ENCODE data around the gene MMP20.

MMP20 gene

DNA sequence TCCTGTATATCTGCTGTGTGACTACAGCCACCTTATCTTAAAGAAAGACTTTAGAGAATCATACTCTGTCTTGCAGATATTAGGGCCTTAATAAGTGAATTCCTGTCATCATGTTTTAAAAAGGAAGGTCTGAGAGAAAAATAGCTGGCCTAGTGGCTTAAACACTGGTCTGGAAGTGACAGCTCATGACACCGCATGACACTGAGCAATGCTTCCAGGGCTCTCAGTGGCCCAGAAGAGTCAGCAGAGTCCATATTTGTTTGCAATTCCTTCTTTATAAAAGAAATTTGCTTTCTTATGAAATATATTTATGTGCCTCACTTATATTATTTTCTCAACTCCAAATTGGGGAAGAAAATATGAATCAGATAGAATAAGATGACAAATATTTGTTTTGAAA is 33.0 kb downstream of the MMP20 start:
- no peak for DNase-seq (ENCODE audit: low read depth in 2 of 2)

DNA sequence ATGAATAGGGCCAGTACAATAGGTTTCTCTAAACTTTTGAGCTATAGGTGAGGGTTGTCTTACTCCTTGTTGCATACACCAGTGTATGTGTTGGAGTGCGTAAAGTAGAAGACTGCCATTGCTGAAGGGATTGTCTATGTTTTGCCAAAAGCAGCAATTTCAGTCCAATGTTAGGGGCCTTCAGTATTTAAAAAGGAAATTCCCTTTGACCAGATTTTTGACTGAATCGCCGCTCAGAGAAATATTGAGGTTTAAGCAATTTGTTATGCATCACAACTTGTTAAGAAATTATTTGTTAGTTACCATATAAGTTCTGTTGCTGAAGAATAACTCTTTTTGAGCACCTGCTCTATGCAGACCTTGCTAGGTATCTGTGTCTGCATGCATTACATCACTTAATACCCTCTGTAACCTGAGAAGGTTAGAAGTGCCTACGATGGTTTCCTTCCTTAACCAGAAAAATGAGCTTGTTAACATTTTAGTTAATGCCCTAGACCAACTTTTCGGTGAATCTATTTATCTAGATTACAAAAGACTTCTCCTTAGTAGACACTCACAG is 33.9 kb downstream of the MMP20 start:
- no peak for DNase-seq (ENCODE audit: low read depth in 2 of 2)

DNA sequence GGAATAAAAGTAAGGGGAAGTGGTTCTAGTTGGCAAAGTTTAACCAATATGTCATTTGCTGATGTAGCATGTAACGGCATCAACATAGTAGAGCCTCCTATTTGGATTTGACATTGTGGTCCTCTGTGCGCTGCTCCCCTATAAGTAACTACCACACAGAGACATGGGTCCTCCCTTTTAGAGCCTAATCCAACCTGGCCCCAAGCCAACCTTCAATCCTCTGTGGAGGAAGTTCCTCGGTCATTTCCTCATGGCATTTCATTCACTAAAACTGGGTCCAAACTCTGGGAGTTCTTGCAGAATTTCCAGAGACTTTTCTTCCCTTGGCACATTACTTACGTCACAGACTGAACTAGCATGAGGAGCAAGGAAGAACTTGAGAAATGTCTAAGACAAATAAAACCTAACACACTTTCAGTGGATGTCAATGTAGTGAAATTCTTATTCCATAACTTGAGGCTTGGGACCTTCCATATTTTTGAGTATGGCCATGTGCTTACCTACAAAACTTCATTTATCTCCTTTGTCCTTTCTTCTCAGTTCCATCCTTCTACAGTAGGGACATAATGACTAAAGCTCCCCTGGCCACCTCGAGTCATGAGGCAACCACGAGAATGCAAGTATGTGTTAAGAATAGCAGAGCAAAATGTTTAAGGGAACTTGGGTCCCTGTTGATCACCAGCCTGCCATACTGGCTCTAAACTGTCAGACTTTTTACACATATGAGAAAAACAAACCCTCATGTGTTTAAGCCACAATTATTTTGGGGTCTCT is 34.7 kb downstream of the MMP20 start:
- no peak for DNase-seq (ENCODE audit: low read depth in 2 of 2)

DNA sequence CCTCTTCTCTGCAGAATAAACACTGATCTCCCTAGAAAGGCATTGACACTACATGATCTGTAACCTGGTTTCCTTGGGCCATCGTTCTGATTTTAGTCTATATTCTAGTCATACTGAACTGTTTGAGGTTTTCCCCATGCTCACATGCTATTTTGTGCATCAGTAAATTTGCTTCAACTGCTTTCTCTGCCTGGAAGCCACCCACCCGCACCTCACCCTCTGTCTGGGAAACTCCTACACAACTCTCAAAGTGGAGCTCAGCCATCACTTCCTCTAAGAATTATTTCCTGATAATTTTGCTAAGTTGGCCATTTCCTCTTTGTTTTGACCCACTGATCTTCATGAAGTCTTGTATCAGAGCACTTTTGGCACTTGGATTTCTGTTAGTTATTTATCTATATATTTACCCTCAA is 36.1 kb downstream of the MMP20 start:
- peak in 1 of 2 donors; percentile 34 for DNase-seq (ENCODE audit: low read depth in 2 of 2)

DNA sequence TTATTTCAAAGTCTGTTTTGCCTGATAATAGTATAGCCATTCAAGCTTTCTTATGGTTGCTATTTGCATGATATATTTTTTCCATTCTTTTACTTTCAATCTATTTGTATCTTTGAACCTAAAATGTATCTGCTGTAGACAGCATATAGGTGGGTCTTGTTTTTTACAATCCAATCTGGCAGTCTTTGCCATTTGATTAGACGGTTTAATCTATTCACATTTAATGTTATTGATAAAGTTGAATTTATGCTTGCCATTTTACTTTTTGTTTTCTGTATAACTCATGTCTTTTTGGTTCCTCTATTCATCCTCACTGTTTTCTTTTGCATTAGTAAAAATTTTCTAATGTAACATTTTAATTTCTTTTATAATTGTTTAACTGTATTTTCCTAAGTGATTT is 37.4 kb downstream of the MMP20 start:
- DNase-seq (ENCODE audit: low read depth in 2 of 2): no peak

DNA sequence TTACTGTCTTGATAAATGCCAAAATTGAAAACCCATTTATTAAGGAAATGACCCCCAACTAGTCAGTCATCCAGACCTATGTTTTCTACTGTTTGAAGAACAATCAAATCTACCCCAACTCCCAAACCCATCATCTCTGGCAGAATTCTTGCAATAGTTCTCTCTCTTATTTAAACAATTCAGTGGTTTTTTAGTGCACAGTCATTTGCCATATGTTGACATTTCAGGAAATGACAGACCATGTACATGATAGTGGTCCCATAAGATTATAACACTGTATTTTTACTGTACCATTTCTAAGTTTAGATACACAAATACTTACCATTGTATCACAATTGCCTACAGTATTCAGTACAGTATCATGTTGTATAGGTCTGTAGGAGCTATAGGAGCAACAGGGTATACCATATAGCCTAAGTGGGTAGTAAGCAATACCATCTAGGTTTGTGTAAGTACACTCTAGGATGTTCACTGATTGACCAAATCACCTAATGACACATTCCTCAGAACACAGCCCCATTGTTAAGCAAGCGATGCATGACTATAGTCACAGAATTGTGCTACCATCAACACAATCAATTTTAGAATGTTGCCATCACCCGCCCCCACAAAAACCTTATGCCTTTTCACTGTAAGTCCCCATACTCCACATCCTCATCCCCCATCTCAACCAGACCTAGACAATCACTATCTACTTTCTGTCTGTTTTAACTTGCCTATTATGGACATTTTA is 41.8 kb downstream of the MMP20 start:
- no peak for DNase-seq (ENCODE audit: low read depth in 2 of 2)

DNA sequence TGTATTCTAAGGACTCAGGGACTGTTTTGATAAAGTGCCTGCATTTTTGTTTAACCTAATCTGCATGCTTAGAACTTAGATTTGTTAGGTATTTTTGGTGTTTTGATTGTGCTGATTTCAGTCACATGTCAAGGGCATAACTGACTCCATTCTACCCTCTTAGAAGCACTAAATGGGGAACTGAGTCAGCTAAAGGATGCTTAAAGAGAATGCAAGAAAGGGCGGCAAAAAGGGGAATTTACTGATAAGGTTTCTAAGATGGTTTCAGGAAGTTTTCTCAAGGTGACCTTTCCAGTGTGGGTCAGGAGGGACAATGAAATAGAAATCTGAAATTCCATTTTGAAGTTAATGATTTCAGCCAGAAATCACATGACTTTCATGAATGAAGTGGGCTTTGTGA is 43.0 kb downstream of the MMP20 start:
- no peak for DNase-seq (ENCODE audit: low read depth in 2 of 2)

DNA sequence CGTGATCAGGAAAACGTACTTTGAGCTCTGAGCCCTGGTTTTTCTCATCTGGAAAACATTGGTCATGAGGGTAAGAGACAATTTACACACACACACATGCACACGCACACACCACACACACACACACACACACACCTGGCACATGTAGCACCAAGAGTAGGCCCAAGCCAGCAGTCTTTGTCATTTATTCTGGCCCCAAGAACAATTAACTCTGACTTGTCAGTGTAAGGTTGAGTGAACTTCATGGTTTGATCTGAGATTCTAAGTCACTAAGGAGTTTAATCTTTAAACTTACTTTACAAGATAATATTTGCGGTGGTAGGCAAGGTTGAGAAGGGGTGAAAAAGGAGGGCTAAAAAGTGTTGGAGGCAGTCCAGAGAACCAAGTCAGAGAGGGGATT is 44.1 kb downstream of the MMP20 start:
- DNase-seq (ENCODE audit: low read depth in 2 of 2): no peak

DNA sequence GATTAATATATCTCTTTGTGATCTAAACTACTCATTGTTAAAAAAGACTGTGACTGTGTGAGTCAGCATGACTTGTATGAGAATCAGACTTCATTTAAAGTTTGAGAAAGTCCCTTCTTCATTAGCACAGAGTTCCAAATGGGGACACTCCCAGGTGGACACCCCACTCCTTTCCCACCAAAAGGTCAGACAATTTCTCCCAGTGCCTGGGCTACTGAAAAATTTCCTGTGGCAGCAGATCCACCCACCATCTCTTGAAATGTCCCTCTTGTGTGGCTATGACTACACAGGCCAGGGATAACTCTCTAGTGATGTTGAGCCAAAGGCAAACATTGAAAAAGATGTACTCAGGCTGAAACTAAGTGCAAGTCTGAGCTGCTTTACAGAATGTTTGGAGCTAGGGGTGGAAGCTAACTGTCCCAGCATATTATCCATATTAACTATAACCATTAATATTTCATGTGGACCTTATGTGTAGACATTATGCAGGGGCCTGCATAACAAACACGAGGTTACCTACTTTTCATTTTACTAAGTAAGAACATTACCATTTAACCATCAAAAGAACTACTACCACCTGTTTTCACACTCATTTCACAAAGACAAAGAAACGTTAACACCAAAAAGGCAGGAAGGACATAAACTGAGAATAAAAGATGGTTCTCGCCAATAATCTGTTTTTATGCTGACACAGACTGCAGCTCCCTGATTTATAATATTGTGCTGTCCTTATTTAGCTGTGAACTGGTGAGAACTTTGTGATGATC is 44.8 kb downstream of the MMP20 start:
- no peak for DNase-seq (ENCODE audit: low read depth in 2 of 2)

DNA sequence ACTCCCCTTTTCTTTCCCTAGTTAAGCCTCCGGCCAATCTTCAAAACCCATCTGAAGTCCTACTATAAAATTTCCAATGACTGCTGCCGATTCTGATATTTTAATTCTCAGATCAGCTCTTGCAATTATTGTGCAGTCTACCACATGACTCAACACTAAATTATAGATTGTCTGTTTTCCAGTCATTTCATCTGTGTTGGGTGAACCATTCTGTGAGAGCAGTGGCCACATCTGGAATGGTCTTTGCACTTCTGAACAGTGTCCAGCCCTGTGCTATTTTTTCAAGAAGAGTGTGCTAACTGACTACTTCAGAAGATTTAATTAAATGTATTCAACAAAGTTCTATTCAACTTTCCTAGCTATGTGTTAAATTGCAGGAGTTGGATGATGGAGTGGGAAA is 47.4 kb downstream of the MMP20 start:
- DNase-seq (ENCODE audit: low read depth in 2 of 2): no peak

DNA sequence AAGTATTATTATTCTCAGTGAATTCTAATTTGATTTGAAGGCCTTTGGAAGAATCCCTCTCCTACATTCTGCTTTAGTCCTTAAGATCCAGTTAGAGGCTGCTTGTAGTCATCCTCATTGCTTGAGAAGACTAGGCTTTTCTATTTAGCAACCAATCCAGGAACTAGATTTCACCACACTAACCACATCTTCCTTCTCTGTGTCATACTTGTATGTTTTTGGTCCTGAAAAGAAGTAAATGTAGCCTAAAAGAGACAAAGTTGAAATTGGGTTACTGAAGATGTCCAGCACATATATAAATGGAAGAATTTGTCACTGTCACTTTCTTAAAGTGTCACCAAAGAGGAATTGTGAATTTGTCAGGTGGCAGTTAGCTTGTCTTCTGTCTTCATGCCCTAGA is 48.0 kb downstream of the MMP20 start:
- DNase-seq (ENCODE audit: low read depth in 2 of 2): no peak

DNA sequence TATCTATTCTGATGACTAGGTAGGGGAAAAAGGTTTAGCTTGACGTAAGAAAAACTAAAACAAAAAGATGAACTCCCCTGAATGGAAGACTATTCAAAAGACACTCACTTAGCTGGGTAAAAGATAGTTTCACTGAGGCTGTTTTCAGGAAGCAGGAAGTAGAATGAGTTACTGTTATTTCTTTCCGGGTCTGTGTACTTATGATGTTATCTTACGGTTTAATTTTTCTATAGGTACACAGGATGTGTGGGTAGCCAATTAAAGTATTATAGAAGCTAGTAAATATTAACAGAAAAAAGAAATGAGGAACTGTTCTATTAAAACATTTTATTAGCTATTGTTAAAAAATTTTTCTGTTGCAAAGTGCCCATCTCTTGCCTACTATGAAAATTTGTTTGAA is 48.8 kb downstream of the MMP20 start:
- no peak for DNase-seq (ENCODE audit: low read depth in 2 of 2)

DNA sequence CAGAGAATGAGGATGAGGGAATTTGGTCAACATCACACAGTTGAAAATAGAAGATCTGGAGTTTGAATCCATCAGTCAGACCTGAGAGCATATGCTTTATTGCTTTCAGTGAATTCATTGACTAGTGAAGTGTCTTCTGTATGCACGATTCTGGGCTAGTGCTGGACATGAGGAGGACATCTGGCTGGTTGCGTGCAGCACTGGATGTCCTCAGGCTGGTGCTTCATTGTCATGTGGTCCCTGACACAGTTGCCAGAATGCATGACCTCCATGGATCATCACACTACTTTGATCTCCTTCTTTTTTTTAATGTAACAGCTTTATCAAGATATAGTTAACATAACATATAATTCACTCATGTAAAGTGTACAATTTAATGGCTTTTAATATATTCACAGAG is 50.1 kb downstream of the MMP20 start:
- no peak for DNase-seq (ENCODE audit: low read depth in 2 of 2)

DNA sequence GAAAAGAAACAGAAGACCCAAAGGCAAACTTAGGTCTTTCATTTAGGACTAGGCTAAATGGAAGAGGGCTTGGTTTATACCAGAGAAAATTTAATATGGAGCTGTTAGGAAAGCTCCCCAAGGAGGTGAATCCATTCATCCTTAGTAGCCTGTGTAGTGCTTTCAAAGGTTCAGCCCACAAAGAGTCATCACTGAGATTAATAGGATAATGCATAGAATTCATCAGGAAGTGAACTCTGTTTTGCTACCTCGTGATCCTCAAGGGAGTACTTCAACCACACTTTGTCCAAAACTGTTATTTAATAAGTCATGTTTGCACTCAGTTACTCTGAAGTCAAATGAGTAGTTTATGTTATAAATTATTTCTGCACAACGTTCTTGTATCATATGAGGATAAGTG is 51.3 kb downstream of the MMP20 start:
- DNase-seq (ENCODE audit: low read depth in 2 of 2): no peak

DNA sequence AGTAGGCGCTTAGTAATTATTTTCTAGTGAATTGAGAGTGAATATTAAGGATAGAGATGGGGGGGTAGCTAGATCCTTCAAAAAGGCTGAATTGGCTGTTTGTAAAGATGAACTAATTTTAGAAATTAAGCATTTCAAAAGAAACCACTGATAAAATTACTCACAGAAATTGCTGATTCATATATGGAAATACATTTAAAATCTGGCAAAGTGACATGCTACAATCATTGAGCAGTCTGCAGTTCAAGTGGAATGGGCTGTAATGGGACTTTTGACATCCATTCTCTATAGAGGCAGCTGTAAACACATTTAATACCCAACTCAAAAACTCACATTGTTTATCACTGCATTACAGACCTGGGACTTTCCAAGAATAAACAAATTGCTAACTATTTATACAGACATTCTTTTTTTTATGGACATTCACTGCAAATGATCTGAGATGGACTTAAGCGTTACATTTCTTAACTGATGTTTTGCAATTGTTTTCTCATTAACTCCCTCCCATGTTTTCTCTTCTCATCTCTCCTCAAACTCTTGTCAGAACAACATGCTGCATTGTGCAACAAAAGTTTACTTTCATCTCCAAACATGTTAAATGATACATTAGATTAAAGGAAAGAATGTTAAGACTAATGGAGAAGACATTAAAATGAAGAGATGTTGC is 52.4 kb downstream of the MMP20 start:
- DNase-seq (ENCODE audit: low read depth in 2 of 2): no peak

DNA sequence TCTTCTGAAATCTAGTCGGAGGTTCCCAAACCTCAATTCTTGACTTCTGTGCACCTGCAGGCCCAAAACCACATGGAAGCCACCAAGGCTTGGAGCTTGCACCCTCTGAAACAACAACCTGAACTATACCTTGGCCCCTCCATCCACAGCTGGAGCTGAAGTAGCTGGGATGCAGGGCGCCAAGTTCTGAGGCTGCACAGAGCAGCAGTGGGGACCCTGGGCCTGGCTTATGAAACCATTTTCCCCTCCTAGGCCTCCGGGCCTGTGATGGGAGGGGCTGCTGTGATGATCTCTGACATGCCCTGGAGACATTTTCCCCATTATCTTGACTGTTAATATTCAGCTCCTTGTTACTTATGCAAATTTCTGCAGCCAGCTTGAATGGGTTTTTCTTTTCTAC is 56.3 kb downstream of the MMP20 start:
- DNase-seq (ENCODE audit: low read depth in 2 of 2): no peak

DNA sequence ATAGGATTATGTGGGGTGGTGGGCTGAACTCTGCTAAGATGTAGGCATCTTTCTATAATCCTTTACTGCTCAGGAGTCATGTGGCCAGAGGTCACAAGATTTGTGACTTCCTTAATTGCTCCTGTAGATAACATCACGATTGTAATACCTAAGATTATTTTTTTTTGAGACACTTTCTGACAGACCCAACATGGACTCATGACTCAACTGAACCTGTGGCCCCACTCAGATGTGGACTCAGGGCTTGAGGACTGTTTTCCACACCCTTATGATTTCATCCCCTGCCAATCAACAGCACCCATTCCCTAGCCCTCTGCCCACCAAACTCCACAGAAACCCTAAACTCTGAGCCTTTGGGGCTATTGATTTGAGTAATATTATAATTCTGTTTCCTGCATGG is 59.0 kb downstream of the MMP20 start:
- no peak for DNase-seq (ENCODE audit: low read depth in 2 of 2)

DNA sequence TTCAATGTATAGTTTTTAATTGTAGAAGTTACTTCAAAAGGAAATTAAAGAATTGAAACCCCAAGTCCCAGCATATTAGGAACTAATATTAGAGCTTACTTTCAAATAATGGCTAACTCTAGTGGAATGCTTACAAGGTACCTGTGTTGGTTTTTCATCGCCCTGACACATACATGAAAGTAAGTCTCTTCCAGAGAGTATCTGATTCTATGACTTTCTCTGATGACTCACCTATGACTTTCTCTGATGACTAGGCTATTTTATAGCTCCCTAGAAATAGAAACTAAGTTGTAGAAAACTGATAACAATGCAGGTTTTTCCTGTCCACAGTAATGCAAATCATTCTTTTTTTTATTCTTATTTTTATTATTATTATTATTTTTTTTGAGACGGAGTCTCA is 61.0 kb downstream of the MMP20 start:
- no peak for DNase-seq (ENCODE audit: low read depth in 2 of 2)

DNA sequence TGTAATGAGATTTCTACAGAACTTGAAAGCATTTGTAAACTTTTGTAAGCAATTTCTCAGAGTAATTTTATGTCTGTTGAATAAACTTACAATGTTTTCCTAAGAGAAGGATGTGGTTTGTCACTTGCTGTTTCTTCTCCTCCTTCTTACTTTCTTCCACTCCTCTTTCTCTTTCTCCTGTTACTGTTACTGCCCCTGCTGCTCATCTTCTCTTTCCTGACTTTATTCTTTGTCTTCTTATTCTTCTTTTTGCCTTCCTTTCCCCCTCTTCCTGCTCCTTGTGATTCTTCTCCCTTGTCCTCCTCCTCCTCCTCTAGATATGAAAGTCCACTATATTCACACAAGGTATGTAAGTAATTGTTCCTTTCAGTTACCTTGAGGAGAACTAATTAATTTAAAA is 63.5 kb downstream of the MMP20 start:
- DNase-seq (ENCODE audit: low read depth in 2 of 2): no peak

DNA sequence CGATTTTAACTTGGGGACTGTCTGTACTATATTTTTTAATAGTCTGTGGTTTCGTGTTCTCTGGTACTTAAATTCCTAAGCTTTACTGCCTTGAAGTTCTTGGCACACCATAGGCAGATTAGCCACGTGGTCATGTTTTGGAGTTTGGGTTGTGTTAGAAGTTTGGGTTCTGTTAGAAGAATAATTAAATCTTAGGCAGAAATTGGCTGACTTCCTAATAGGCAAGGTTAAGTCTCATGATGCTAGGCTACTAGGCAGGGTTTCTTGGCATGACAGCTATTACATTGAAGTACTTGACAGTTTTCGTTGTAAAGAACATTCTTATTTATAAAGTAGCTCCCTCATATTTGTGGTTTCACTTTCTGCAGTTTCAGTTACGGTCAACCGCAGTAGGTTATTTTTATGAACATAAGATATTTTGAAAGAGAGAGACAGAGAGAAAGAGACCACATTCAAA is 64.5 kb downstream of the MMP20 start:
- DNase-seq (ENCODE audit: low read depth in 2 of 2): no peak

DNA sequence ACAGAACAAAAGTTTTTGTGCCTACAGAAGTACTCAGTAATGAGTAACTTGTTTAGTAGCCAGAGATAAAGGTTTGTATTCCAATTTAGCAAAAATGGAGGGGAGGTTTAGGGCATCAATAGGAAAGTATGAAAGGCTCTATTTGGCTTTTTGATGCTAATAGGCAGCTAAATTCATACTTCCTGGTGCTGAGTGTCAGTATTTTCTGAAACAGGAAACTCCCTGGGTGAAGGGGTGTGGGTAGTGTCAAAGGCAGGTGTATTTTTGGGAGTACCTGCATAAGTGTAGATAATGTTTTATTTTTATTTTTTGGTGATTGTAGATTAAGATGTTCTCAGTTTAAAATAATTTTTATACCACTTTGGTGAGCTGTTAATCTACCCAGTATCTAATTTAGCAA is 65.3 kb downstream of the MMP20 start:
- no peak for DNase-seq (ENCODE audit: low read depth in 2 of 2)

DNA sequence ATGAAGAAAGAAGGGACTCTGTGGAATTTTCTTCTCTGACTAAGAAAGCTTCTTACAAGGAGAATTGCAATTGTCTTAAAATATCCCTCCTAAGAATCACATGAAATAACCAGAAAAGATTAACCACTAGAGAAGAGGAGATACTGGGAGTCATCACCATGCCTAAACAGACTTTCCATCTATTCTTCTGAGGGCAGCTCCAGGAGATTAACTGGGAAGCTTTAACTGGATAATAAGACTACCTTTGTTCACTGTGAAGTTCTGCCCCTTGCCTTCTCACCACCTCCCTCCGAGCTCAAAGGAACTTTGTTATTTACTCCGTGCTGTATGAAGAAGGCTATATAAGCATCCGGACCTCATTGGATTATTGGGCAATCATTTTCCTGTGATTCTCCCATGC is 70.0 kb downstream of the MMP20 start:
- DNase-seq (ENCODE audit: low read depth in 2 of 2): no peak

Measured in stimulated activated CD4-positive, alpha-beta T cell treated with anti-CD3 and anti-CD28 coated beads, Interleukin-4, amount 100 ng/mL, for 48 hours (primary cell).